Liver (tissue), 9 donors: Measurements from ENCODE around the gene SLX4IP. TPM values are rescaled to one million over a fixed set of nuclear protein-coding genes. Genes with fewer than 3 reads are reported as not detected.

Experiments
- DNase-seq: peaks from one replicate; pipeline ENCODE4 v3.0.0-alpha.2; 2017; ENCODE audit warnings: low spot score
- H3K27ac ChIP-seq, 2 donors: one replicate each; pipeline ENCODE4 v1.7.0; 2013; ENCODE audit warnings: inconsistent platforms in 2 of 2, low read length in 2 of 2, control low read depth in 1 of 2, low read depth in 1 of 2, mild to moderate bottlenecking in 1 of 2
- H3K27me3 ChIP-seq, 4 donors: one replicate each; pipeline versions ENCODE4 v1.6.1 to v1.7.0; 2013; ENCODE audit warnings: low read length in 3 of 4, inconsistent platforms in 1 of 4, mild to moderate bottlenecking in 1 of 4, moderate library complexity in 1 of 4; ENCODE audit not compliant: control insufficient read depth in 4 of 4, insufficient read depth in 4 of 4
- H3K36me3 ChIP-seq, 4 donors: one replicate each; pipeline versions ENCODE4 v1.6.1 to v1.7.0; 2013; ENCODE audit warnings: low read length in 3 of 4, mild to moderate bottlenecking in 3 of 4, low read depth in 1 of 4, moderate library complexity in 1 of 4; ENCODE audit not compliant: control insufficient read depth in 4 of 4, insufficient read depth in 3 of 4
- H3K4me1 ChIP-seq, 4 donors: one replicate each; pipeline versions ENCODE4 v1.6.1 to v1.7.0; 2013; ENCODE audit warnings: low read length in 3 of 4, mild to moderate bottlenecking in 3 of 4, moderate library complexity in 1 of 4; ENCODE audit not compliant: control insufficient read depth in 4 of 4, insufficient read depth in 4 of 4
- H3K4me3 ChIP-seq, 3 donors: one replicate each; pipeline versions ENCODE4 v1.6.1 to v1.7.0; 2013; ENCODE audit warnings: low read length in 3 of 3, control low read depth in 1 of 3, low read depth in 1 of 3, mild to moderate bottlenecking in 1 of 3
- H3K9ac ChIP-seq, 2 donors: one replicate each; pipeline ENCODE4 v1.7.0; 2013; ENCODE audit warnings: low read length in 2 of 2, mild to moderate bottlenecking in 2 of 2, moderate library complexity in 2 of 2, control low read depth in 1 of 2, low read depth in 1 of 2
- H3K9me3 ChIP-seq, 4 donors: one replicate each; pipeline versions ENCODE4 v1.6.1 to v1.7.0; 2013; ENCODE audit warnings: low read length in 3 of 4; ENCODE audit not compliant: control insufficient read depth in 4 of 4
- ATF3 ChIP-seq: IDR thresholded peaks from 2 replicates; pipeline ENCODE4 v1.6.1; 2016; ENCODE audit warnings: antibody characterized with exemption
- CTCF ChIP-seq: fragments of 150-350 bp; IDR thresholded peaks from 2 replicates; pipeline ENCODE4 v1.5.1; 2017; ENCODE audit warnings: improper control_type of control experiment, low read depth, low read length; ENCODE audit not compliant: missing input control
- EGR1 ChIP-seq, 2 donors: IDR thresholded peaks; 2 replicates each; pipeline ENCODE4 v1.6.1; 2016 to 2018; ENCODE audit warnings: antibody characterized with exemption in 2 of 2, low read depth in 2 of 2
- FOXA1 ChIP-seq: IDR thresholded peaks from 2 replicates; pipeline ENCODE4 v1.6.1; 2016; ENCODE audit warnings: antibody characterized with exemption
- FOXA2 ChIP-seq: IDR thresholded peaks from 2 replicates; pipeline ENCODE4 v1.6.1; 2016; ENCODE audit warnings: antibody characterized with exemption
- GABPA ChIP-seq, 2 donors: IDR thresholded peaks in 1 of 2; conservative IDR thresholded peaks in 1 of 2; 2 replicates each; pipeline ENCODE4 v1.6.1; 2016; ENCODE audit warnings: antibody characterized with exemption in 2 of 2, mild to moderate bottlenecking in 1 of 2, moderate library complexity in 1 of 2
- HNF4A ChIP-seq, 2 donors: conservative IDR thresholded peaks; 2 replicates each; pipeline ENCODE4 v1.6.1; 2016; ENCODE audit warnings: antibody characterized with exemption in 2 of 2, mild to moderate bottlenecking in 2 of 2
- HNF4G ChIP-seq: IDR thresholded peaks from 2 replicates; pipeline ENCODE4 v1.6.1; 2016; ENCODE audit warnings: antibody characterized with exemption
- JUND ChIP-seq, 2 donors: IDR thresholded peaks; 2 replicates each; pipeline ENCODE4 v1.6.1; 2016; ENCODE audit warnings: antibody characterized with exemption in 2 of 2
- MAX ChIP-seq: IDR thresholded peaks from 2 replicates; pipeline ENCODE4 v1.6.1; 2016; ENCODE audit warnings: antibody characterized with exemption
- NR2F2 ChIP-seq: IDR thresholded peaks from 2 replicates; pipeline ENCODE4 v1.6.1; 2016; ENCODE audit warnings: antibody characterized with exemption
- RAD21 ChIP-seq, 2 donors: IDR thresholded peaks; 2 replicates each; pipeline ENCODE4 v1.6.1; 2016; ENCODE audit warnings: antibody characterized with exemption in 2 of 2, mild to moderate bottlenecking in 2 of 2
- RXRA ChIP-seq, 2 donors: IDR thresholded peaks; 2 replicates each; pipeline ENCODE4 v1.6.1; 2017 to 2018; ENCODE audit warnings: antibody characterized with exemption in 2 of 2, mild to moderate bottlenecking in 1 of 2
- SP1 ChIP-seq: IDR thresholded peaks from 2 replicates; pipeline ENCODE4 v1.6.1; 2018; ENCODE audit warnings: antibody characterized with exemption, mild to moderate bottlenecking
- TAF1 ChIP-seq: conservative IDR thresholded peaks from 2 replicates; pipeline ENCODE4 v1.6.1; 2016; ENCODE audit warnings: antibody characterized with exemption, mild to moderate bottlenecking
- YY1 ChIP-seq: IDR thresholded peaks from 2 replicates; pipeline ENCODE4 v1.6.1; 2016; ENCODE audit warnings: antibody characterized with exemption, mild to moderate bottlenecking
- WGBS: extraction: QIAGEN DNeasy Blood & Tissue Kit; methylation state at CpG from one replicate; pipeline ENCODE4 v1.1.7; 2013; 5-methylcytosine and 5-hydroxymethylcytosine counted together
- polyA plus RNA-seq, 2 donors: library from polyadenylated mRNA; stranded (reverse) in 1 of 2; unstranded in 1 of 2; fragments of 200-250 nt in 1 of 2; fragments of >200 nt in 1 of 2; fragmentation: Nextera tagmentation in 1 of 2; extraction: Ambion mirVana in 1 of 2; gene quantifications; one replicate each; pipeline versions ENCODE4 v1.2.1 to v1.2.3, GENCODE V29; 2013 to 2015
- total RNA-seq, 2 donors: library from RNA; depleted of rRNA; stranded (reverse); fragments of >200 nt; gene quantifications; one replicate each; pipeline ENCODE4 v1.2.3, GENCODE V29; 2014
- TF ChIP-seq, protein P1 (sequence below): IDR thresholded peaks from 2 replicates; pipeline ENCODE4 v1.6.1; 2016; ENCODE audit warnings: antibody characterized with exemption, mild to moderate bottlenecking
- TF ChIP-seq, protein P2 (sequence below): IDR thresholded peaks from 2 replicates; pipeline ENCODE4 v1.6.1; 2016; ENCODE audit warnings: antibody characterized with exemption
- donor health status: healthy.
- donor health status: healthy.
- donor health status: healthy.
- donor health status: healthy.
- donor health status: healthy.

Gene SLX4IP
- total and polyA plus RNA-seq, 4 donors, result 1.1 to 3.4 (median 2.7) TPM

- TF ChIP-seq CTCF, result no peak
- TF ChIP-seq SP1, result no peak
- TF ChIP-seq EGR1 (IDR thresholded peaks at IDR 0.05; ENCODE audit: low read depth in 2 of 2), result no peak
- TF ChIP-seq FOXA2, result no peak
- no peak for TF ChIP-seq RXRA (IDR thresholded peaks at IDR 0.05)
- no peak for TF ChIP-seq JUND (IDR thresholded peaks at IDR 0.05)
- no peak for TF ChIP-seq ATF3
- TF ChIP-seq, protein P1, sequence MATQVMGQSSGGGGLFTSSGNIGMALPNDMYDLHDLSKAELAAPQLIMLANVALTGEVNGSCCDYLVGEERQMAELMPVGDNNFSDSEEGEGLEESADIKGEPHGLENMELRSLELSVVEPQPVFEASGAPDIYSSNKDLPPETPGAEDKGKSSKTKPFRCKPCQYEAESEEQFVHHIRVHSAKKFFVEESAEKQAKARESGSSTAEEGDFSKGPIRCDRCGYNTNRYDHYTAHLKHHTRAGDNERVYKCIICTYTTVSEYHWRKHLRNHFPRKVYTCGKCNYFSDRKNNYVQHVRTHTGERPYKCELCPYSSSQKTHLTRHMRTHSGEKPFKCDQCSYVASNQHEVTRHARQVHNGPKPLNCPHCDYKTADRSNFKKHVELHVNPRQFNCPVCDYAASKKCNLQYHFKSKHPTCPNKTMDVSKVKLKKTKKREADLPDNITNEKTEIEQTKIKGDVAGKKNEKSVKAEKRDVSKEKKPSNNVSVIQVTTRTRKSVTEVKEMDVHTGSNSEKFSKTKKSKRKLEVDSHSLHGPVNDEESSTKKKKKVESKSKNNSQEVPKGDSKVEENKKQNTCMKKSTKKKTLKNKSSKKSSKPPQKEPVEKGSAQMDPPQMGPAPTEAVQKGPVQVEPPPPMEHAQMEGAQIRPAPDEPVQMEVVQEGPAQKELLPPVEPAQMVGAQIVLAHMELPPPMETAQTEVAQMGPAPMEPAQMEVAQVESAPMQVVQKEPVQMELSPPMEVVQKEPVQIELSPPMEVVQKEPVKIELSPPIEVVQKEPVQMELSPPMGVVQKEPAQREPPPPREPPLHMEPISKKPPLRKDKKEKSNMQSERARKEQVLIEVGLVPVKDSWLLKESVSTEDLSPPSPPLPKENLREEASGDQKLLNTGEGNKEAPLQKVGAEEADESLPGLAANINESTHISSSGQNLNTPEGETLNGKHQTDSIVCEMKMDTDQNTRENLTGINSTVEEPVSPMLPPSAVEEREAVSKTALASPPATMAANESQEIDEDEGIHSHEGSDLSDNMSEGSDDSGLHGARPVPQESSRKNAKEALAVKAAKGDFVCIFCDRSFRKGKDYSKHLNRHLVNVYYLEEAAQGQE, result no peak
- TF ChIP-seq GABPA (IDR thresholded peaks at IDR 0.05 in 1 of 2, conservative IDR thresholded peaks at IDR 0.05 in 1 of 2), result no peak
- TF ChIP-seq HNF4A (conservative IDR thresholded peaks at IDR 0.05), result no peak
- TF ChIP-seq, protein P2, sequence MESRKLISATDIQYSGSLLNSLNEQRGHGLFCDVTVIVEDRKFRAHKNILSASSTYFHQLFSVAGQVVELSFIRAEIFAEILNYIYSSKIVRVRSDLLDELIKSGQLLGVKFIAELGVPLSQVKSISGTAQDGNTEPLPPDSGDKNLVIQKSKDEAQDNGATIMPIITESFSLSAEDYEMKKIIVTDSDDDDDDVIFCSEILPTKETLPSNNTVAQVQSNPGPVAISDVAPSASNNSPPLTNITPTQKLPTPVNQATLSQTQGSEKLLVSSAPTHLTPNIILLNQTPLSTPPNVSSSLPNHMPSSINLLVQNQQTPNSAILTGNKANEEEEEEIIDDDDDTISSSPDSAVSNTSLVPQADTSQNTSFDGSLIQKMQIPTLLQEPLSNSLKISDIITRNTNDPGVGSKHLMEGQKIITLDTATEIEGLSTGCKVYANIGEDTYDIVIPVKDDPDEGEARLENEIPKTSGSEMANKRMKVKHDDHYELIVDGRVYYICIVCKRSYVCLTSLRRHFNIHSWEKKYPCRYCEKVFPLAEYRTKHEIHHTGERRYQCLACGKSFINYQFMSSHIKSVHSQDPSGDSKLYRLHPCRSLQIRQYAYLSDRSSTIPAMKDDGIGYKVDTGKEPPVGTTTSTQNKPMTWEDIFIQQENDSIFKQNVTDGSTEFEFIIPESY, result no peak
- TF ChIP-seq FOXA1, result no peak
- Histone ChIP-seq H3K27me3 (no peaks in the 10 kb centered on the region), H3K36me3 (no peaks in the 10 kb centered on the region), H3K4me3 (no peak overlapping the region), H3K9ac (no peak overlapping the region), H3K27ac (no peak overlapping the region), H3K4me1 (no peaks in the 10 kb centered on the region), H3K9me3 (no peaks in the 10 kb centered on the region)
- WGBS, result 75% methylated on average over 2 of the region's 2 CpGs
- no peak for DNase-seq
These were observed 143.5 kb downstream of the SLX4IP start for GRCh38 chr20:10578607-10579006.

- no peak for DNase-seq
- no peak overlapping the region for H3K9ac ChIP-seq
- no peaks in the 10 kb centered on the region for H3K36me3 ChIP-seq
- H3K4me3 ChIP-seq, result no peak overlapping the region
- 98% methylated on average over 1 of the region's 1 CpG for WGBS
- H3K9me3 ChIP-seq, result no peaks in the 10 kb centered on the region
- no peaks in the 10 kb centered on the region for H3K4me1 ChIP-seq
- H3K27me3 ChIP-seq, result no peaks in the 10 kb centered on the region
- no peak overlapping the region for H3K27ac ChIP-seq
- TF ChIP-seq MAX (no peak), FOXA1 (no peak), TAF1 (no peak), YY1 (no peak), EGR1 (IDR thresholded peaks at IDR 0.05; ENCODE audit: low read depth in 2 of 2) (no peak), HNF4A (conservative IDR thresholded peaks at IDR 0.05) (no peak), SP1 (no peak), FOXA2 (no peak), HNF4G (no peak), CTCF (no peak), ATF3 (no peak), NR2F2 (no peak), RAD21 (IDR thresholded peaks at IDR 0.05) (no peak), RXRA (IDR thresholded peaks at IDR 0.05) (no peak), GABPA (IDR thresholded peaks at IDR 0.05 in 1 of 2, conservative IDR thresholded peaks at IDR 0.05 in 1 of 2) (no peak), JUND (IDR thresholded peaks at IDR 0.05) (no peak)
- TF ChIP-seq, protein P1, result no peak
These were observed 144.8 kb downstream of the SLX4IP start for GRCh38 chr20:10579942-10580341.
